B cell (primary cell): ENCODE data around the gene CPT1A. TPM values are rescaled to one million over a fixed set of nuclear protein-coding genes. Genes with fewer than 3 reads are reported as not detected.

Experiments
- ATAC-seq: fragments of 200-7000 bp; cut with Tn5 transposase; one replicate; pipeline ENCODE4 v1.10.0; 2021; ENCODE audit warnings: low read depth, mild to moderate bottlenecking, moderate number of reproducible peaks, moderate library complexity
- CTCF ChIA-PET: fragments of 350-600 bp; sonication (Branson Sonifier 250); formaldehyde crosslinking; loops from one replicate; lab custom pipeline; 2021; ENCODE audit warnings: antibody characterized with exemption, inconsistent platforms; lab: Charles Lee
- POLR2A ChIA-PET: fragments of 350-600 bp; sonication (Branson Sonifier 250); formaldehyde crosslinking; loops from one replicate; lab custom pipeline; 2021; ENCODE audit warnings: antibody characterized with exemption; lab: Charles Lee
- DNase-seq: peaks from one replicate; pipeline ENCODE4 v3.0.0; 2013
- H2AFZ ChIP-seq: 2 replicates; pipeline ENCODE4 v1.6.1; 2012; ENCODE audit warnings: mild to moderate bottlenecking, low read depth, low read length; ENCODE audit not compliant: insufficient read depth, poor library complexity, severe bottlenecking
- H3K27ac ChIP-seq, 2 donors: 1 replicate in 1 of 2; 2 replicates in 1 of 2; pipeline ENCODE4 v1.5.1; 2012 to 2013; ENCODE audit warnings: low read length in 2 of 2, mild to moderate bottlenecking in 2 of 2, moderate library complexity in 1 of 2
- H3K27me3 ChIP-seq, 4 experiments: fragments of 200-600 bp in 1 of 4; sonication (generic) in 1 of 4; replicated peaks in 1 of 4; 1 replicate in 2 of 4; 2 replicates in 2 of 4; pipeline versions ENCODE4 v1.6.1 to v1.7.0; 2013 to 2016; ENCODE audit warnings: low read length in 3 of 4, mild to moderate bottlenecking in 2 of 4, mixed read lengths in 1 of 4, moderate library complexity in 1 of 4; ENCODE audit not compliant: insufficient read depth in 4 of 4, control insufficient read depth in 3 of 4; ENCODE audit errors: control extremely low read depth in 1 of 4
- H3K36me3 ChIP-seq, 2 experiments: replicated peaks in 1 of 2; 1 replicate in 1 of 2; 2 replicates in 1 of 2; pipeline versions ENCODE4 v1.6.1 to v1.7.1; 2013; ENCODE audit warnings: low read length in 1 of 2; ENCODE audit not compliant: insufficient read depth in 2 of 2, control insufficient read depth in 1 of 2; ENCODE audit errors: control extremely low read depth in 1 of 2, extremely low read depth in 1 of 2
- H3K4me1 ChIP-seq, 2 donors: fragments of 200-600 bp in 1 of 2; sonication (generic) in 1 of 2; 1 replicate in 1 of 2; 2 replicates in 1 of 2; pipeline versions ENCODE4 v1.5.1 to v1.6.1; 2013 to 2017; ENCODE audit warnings: low read length in 2 of 2; ENCODE audit not compliant: control insufficient read depth in 2 of 2, insufficient read depth in 2 of 2
- H3K4me2 ChIP-seq: replicated peaks from 2 replicates; pipeline ENCODE3; 2012; ENCODE audit warnings: mild to moderate bottlenecking, low read depth, low read length; ENCODE audit not compliant: poor library complexity, severe bottlenecking
- H3K4me3 ChIP-seq, 5 experiments: fragments of 200-600 bp in 1 of 5; sonication (generic) in 1 of 5; 1 replicate in 3 of 5; 2 replicates in 2 of 5; pipeline versions ENCODE4 v1.5.1 to v1.7.0; 2011 to 2016; ENCODE audit warnings: low read length in 4 of 5, mild to moderate bottlenecking in 4 of 5, low read depth in 2 of 5, control low read depth in 1 of 5, moderate library complexity in 1 of 5; ENCODE audit not compliant: insufficient read depth in 1 of 5; ENCODE audit errors: control extremely low read depth in 1 of 5, extremely low read depth in 1 of 5
- H3K79me2 ChIP-seq: fragments of 200-600 bp; sonication (generic); one replicate; pipeline ENCODE4 v1.6.0; 2016; ENCODE audit warnings: low read length; ENCODE audit not compliant: control insufficient read depth, insufficient read depth
- H3K9ac ChIP-seq: fragments of 200-600 bp; sonication (generic); 2 replicates; pipeline ENCODE4 v1.6.1; 2017; ENCODE audit warnings: mild to moderate bottlenecking, low read length, moderate library complexity
- H3K9me3 ChIP-seq, 3 donors: one replicate each; pipeline versions ENCODE4 v1.6.1 to v1.7.1; 2013; ENCODE audit warnings: low read length in 2 of 3; ENCODE audit not compliant: control insufficient read depth in 2 of 3, insufficient read depth in 1 of 3; ENCODE audit errors: control extremely low read depth in 1 of 3
- H4K20me1 ChIP-seq: 2 replicates; pipeline ENCODE4 v1.6.0; 2012; ENCODE audit warnings: mild to moderate bottlenecking, low read length; ENCODE audit not compliant: insufficient read depth, control insufficient read depth, poor library complexity, severe bottlenecking
- H3K27ac Mint-ChIP-seq: one replicate; pipeline ENCODE4 v1.8.0; 2021; ENCODE audit warnings: mixed read lengths
- H3K27me3 Mint-ChIP-seq: one replicate; pipeline ENCODE4 v1.8.0; 2021; ENCODE audit warnings: mixed read lengths
- H3K4me1 Mint-ChIP-seq: one replicate; pipeline ENCODE4 v1.8.0; 2021; ENCODE audit warnings: mixed read lengths
- H3K4me3 Mint-ChIP-seq: one replicate; pipeline ENCODE4 v1.8.0; 2021; ENCODE audit warnings: mixed read lengths
- H3K9me3 Mint-ChIP-seq: one replicate; pipeline ENCODE4 v1.8.0; 2022; ENCODE audit warnings: mixed read lengths; ENCODE audit not compliant: insufficient read depth
- EZH2 ChIP-seq: IDR thresholded peaks from 2 replicates; pipeline ENCODE4 v1.6.1; 2012; ENCODE audit warnings: borderline replicate concordance, low read depth, mild to moderate bottlenecking, moderate library complexity, low read length; ENCODE audit not compliant: insufficient read depth, poor library complexity, severe bottlenecking
- WGBS: methylation state at CpG from one replicate; pipeline ENCODE4 v1.1.5; 2013; ENCODE audit warnings: missing lambda C conversion rate; ENCODE audit not compliant: insufficient coverage; 5-methylcytosine and 5-hydroxymethylcytosine counted together
- intact Hi-C: fragments of 100-400 bp; cut with micrococcal nuclease; formaldehyde crosslinking; loops from one replicate; pipeline ENCODE4 v1.10.0; 2022
- polyA plus RNA-seq: library from polyadenylated mRNA; depleted of rRNA; stranded (reverse); fragments of >200 nt; gene quantifications from 2 replicates; pipeline ENCODE4 v1.2.3, GENCODE V29; 2012
- total RNA-seq, 2 donors: library from RNA; stranded (reverse); fragments of 120-200 nt in 1 of 2; gene quantifications; 1 replicate in 1 of 2; 2 replicates in 1 of 2; pipeline versions ENCODE4 v1.2.3 to v1.2.4, GENCODE V29; 2013 to 2022
- TF ChIP-seq, protein P1 (sequence below): fragments of 200-600 bp; IDR thresholded peaks from one replicate; pipeline ENCODE4 v1.8.0; 2022; ENCODE audit warnings: antibody characterized with exemption, mild to moderate bottlenecking

Gene CPT1A
- total and polyA plus RNA-seq, 2 donors (not counting 1 experiment from before 2014, with no cell fraction given), result 15.6 to 40.8 TPM

DNA sequence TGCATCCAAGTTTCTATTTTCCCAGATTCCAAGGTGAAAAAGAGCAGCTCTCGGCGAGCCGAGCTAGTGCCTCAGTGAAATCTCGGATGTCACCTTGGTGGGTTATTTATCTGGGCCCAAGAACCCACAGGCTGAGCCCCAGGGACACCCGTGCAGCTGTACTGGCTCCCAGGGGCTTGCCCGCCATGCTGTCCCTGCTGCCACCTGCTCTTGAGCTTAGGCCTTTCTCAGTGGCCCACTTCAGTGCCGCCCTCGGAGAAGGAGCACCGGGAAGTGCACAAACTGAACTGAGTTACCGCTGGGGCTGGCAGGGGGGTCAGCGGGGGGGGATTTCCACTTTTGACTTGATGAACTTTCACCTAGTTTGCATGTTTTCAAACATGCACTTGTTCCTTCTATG lies 27.9 kb downstream of the CPT1A start:
- ATAC-seq, result peak; percentile 99
- Histone ChIP-seq H3K27ac (peak overlapping the region in 1 of 2 donors; percentile 48), H3K79me2 (peaks cover 21% of the 10 kb centered on the region), H3K4me1 (peaks cover 18 to 32% of the 10 kb centered on the region in 2 donors), H3K4me3 (peak overlapping the region in 2 of 5 experiments; percentile 26 to 39), H3K27me3 (no peaks in the 10 kb centered on the region), H4K20me1 (no peaks in the 10 kb centered on the region), H3K4me2 (peak overlapping the region; percentile 76), H3K9me3 (no peaks in the 10 kb centered on the region), H2AFZ (peak overlapping the region; percentile 52), H3K9ac (peak overlapping the region; percentile 39), H3K36me3 (no peaks in the 10 kb centered on the region)
- peak overlapping the region; percentile 78 for H3K4me3 Mint-ChIP-seq
- intact Hi-C loops, result loop anchor here (1.0 kb wide), 1 partner anchor 26 kb away; no protein-coding TSS in a partner anchor
- TF ChIP-seq EZH2, result no peak
- TF ChIP-seq, protein P1, sequence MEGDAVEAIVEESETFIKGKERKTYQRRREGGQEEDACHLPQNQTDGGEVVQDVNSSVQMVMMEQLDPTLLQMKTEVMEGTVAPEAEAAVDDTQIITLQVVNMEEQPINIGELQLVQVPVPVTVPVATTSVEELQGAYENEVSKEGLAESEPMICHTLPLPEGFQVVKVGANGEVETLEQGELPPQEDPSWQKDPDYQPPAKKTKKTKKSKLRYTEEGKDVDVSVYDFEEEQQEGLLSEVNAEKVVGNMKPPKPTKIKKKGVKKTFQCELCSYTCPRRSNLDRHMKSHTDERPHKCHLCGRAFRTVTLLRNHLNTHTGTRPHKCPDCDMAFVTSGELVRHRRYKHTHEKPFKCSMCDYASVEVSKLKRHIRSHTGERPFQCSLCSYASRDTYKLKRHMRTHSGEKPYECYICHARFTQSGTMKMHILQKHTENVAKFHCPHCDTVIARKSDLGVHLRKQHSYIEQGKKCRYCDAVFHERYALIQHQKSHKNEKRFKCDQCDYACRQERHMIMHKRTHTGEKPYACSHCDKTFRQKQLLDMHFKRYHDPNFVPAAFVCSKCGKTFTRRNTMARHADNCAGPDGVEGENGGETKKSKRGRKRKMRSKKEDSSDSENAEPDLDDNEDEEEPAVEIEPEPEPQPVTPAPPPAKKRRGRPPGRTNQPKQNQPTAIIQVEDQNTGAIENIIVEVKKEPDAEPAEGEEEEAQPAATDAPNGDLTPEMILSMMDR, result no peak
- POLR2A ChIA-PET, result interaction anchor here (0.7 to 1.6 kb wide), 5 partner anchors 11 to 242 kb away, joined by 3 to 10 read pairs (median 3); no protein-coding TSS in a partner anchor
- H3K9me3 Mint-ChIP-seq, result no peaks in the 10 kb centered on the region
- peak; percentile 76 for DNase-seq
- no peaks in the 10 kb centered on the region for H3K27me3 Mint-ChIP-seq
- peaks cover 44% of the 10 kb centered on the region for H3K4me1 Mint-ChIP-seq
- 2% methylated on average over 9 of the region's 11 CpGs for WGBS
- CTCF ChIA-PET, result interaction anchor here (0.7 to 3.7 kb wide), 7 partner anchors 12 to 262 kb away, joined by 3 to 19 read pairs (median 6); no protein-coding TSS in a partner anchor
- peak overlapping the region; percentile 84 for H3K27ac Mint-ChIP-seq

DNA sequence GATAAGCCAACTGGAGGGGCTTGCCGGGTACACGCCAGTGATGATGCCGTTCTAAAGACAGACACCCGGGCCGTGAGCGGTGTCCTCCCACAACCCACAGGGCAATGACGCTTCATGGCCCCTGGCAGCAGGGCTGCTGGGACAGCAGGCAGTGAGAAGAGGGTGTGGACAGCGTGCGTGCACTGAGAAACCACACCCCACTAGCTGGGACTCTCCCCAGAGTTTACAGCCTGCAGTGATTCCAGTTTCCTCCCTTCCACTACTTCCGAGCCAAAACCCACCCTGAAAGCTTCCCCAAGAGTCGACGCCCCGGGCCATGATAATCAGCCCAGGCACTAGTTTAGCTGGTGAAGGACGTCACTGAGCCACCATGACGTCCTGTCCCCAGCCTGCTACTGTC lies 29.2 kb downstream of the CPT1A start:
- WGBS, result 94% methylated on average over 9 of the region's 15 CpGs
- no peak overlapping the region for H3K4me3 ChIP-seq
- H3K4me1 Mint-ChIP-seq, result peaks cover 36% of the 10 kb centered on the region
- ATAC-seq, result no peak
- ChIA-PET POLR2A (interaction anchor here (0.8 kb wide), 1 partner anchor 32 kb away, joined by 7 read pairs; no protein-coding TSS in a partner anchor), CTCF (interaction anchor here (1.1 to 3.7 kb wide), 3 partner anchors 15 to 57 kb away, joined by 3 to 19 read pairs (median 8); no protein-coding TSS in a partner anchor)
- peaks cover 14% of the 10 kb centered on the region for H3K79me2 ChIP-seq
- H3K4me3 Mint-ChIP-seq, result peak overlapping the region; percentile 52
- DNase-seq, result no peak
- intact Hi-C loops, result no loop called here
- H3K9me3 ChIP-seq, result no peaks in the 10 kb centered on the region
- H3K9ac ChIP-seq, result no peak overlapping the region
- no peak overlapping the region for H2AFZ ChIP-seq
- H3K27me3 ChIP-seq, result no peaks in the 10 kb centered on the region
- no peak overlapping the region for H3K4me2 ChIP-seq
- peak overlapping the region; percentile 68 for H3K27ac Mint-ChIP-seq
- peaks cover 18 to 32% of the 10 kb centered on the region in 2 donors for H3K4me1 ChIP-seq
- no peaks in the 10 kb centered on the region for H3K27me3 Mint-ChIP-seq
- no peak for TF ChIP-seq EZH2
- TF ChIP-seq, protein P1, result no peak
- H4K20me1 ChIP-seq, result no peaks in the 10 kb centered on the region
- no peaks in the 10 kb centered on the region for H3K36me3 ChIP-seq
- H3K27ac ChIP-seq, result no peak overlapping the region
- no peaks in the 10 kb centered on the region for H3K9me3 Mint-ChIP-seq
